HFFc6 (cell line): ENCODE measurements around the gene HOXA5. TPM values are rescaled to one million over a fixed set of nuclear protein-coding genes. Genes with fewer than 3 reads are reported as not detected.

Source experiments
- DNase-seq: peaks from one replicate; pipeline ENCODE4 v3.0.0-alpha.2; 2018
- H3K27ac Mint-ChIP-seq: 2 replicates; pipeline ENCODE4 v1.8.0; 2020; ENCODE audit warnings: mild to moderate bottlenecking, mixed read lengths
- H3K27me3 Mint-ChIP-seq: 2 replicates; pipeline ENCODE4 v1.8.0; 2021; ENCODE audit warnings: mild to moderate bottlenecking, moderate library complexity, mixed read lengths; ENCODE audit not compliant: insufficient read depth
- H3K36me3 Mint-ChIP-seq: 2 replicates; pipeline ENCODE4 v1.8.0; 2021; ENCODE audit warnings: low read depth, mixed read lengths
- H3K4me1 Mint-ChIP-seq: 2 replicates; pipeline ENCODE4 v1.8.0; 2020; ENCODE audit warnings: low read depth, mixed read lengths
- H3K4me3 Mint-ChIP-seq: 2 replicates; pipeline ENCODE4 v1.8.0; 2020; ENCODE audit warnings: mild to moderate bottlenecking, moderate library complexity, mixed read lengths
- H3K9me3 Mint-ChIP-seq: 2 replicates; pipeline ENCODE4 v1.8.0; 2020; ENCODE audit warnings: mild to moderate bottlenecking, mixed read lengths
- total RNA-seq, 6 experiments: library from RNA; stranded (reverse); fragmentation: NEBNext Ultra II Directional; extraction: Animal tissue kit (Norgen Biotek cat#: 25700); gene quantifications; 2 replicates in 1 of 6; 3 replicates in 5 of 6; pipeline ENCODE4 v1.2.3, GENCODE V29; 2021
- TF ChIP-seq, protein P1 (sequence below): fragments of 200-600 bp; sonication (generic); IDR thresholded peaks from 2 replicates; pipeline ENCODE4 v1.5.0; 2021; ENCODE audit warnings: antibody characterized with exemption, mild to moderate bottlenecking

HOXA5 gene
- total RNA-seq, 6 experiments from 2014 or later, result 2.0 to 3.8 (median 2.8) TPM

- peaks cover 34% of the 10 kb centered on the region for H3K4me1 Mint-ChIP-seq
- H3K9me3 Mint-ChIP-seq, result no peaks in the 10 kb centered on the region
- DNase-seq, result peak; percentile 82
- H3K4me3 Mint-ChIP-seq, result peak within 1 kb of the TSS; percentile 91
- peaks cover 5% of the 10 kb centered on the region for H3K36me3 Mint-ChIP-seq
- peak within 1 kb of the TSS; percentile 91 for H3K27ac Mint-ChIP-seq
- TF ChIP-seq, protein P1, sequence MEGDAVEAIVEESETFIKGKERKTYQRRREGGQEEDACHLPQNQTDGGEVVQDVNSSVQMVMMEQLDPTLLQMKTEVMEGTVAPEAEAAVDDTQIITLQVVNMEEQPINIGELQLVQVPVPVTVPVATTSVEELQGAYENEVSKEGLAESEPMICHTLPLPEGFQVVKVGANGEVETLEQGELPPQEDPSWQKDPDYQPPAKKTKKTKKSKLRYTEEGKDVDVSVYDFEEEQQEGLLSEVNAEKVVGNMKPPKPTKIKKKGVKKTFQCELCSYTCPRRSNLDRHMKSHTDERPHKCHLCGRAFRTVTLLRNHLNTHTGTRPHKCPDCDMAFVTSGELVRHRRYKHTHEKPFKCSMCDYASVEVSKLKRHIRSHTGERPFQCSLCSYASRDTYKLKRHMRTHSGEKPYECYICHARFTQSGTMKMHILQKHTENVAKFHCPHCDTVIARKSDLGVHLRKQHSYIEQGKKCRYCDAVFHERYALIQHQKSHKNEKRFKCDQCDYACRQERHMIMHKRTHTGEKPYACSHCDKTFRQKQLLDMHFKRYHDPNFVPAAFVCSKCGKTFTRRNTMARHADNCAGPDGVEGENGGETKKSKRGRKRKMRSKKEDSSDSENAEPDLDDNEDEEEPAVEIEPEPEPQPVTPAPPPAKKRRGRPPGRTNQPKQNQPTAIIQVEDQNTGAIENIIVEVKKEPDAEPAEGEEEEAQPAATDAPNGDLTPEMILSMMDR, result no peak
- H3K27me3 Mint-ChIP-seq, result peaks cover 11% of the 10 kb centered on the region
These were observed 13.0 kb upstream of the HOXA5 start, which contains the start of gene HOXA7 for GRCh38 chr7:27156508-27156898. Gene HOXA7, minus strand, starts transcription at chr7:27156675. Its CDS starts 130 bp downstream, at chr7:27156545.

- peaks cover 39% of the 10 kb centered on the region for H3K4me1 Mint-ChIP-seq
- peaks cover 5% of the 10 kb centered on the region for H3K36me3 Mint-ChIP-seq
- DNase-seq, result no peak
- TF ChIP-seq, protein P1, result no peak
- peaks cover 11% of the 10 kb centered on the region for H3K27me3 Mint-ChIP-seq
- H3K4me3 Mint-ChIP-seq, result peak overlapping the region; percentile 91
- no peaks in the 10 kb centered on the region for H3K9me3 Mint-ChIP-seq
- H3K27ac Mint-ChIP-seq, result peak overlapping the region; percentile 91
These were observed 12.5 kb upstream of the HOXA5 start for GRCh38 chr7:27155816-27156507.

DNA sequence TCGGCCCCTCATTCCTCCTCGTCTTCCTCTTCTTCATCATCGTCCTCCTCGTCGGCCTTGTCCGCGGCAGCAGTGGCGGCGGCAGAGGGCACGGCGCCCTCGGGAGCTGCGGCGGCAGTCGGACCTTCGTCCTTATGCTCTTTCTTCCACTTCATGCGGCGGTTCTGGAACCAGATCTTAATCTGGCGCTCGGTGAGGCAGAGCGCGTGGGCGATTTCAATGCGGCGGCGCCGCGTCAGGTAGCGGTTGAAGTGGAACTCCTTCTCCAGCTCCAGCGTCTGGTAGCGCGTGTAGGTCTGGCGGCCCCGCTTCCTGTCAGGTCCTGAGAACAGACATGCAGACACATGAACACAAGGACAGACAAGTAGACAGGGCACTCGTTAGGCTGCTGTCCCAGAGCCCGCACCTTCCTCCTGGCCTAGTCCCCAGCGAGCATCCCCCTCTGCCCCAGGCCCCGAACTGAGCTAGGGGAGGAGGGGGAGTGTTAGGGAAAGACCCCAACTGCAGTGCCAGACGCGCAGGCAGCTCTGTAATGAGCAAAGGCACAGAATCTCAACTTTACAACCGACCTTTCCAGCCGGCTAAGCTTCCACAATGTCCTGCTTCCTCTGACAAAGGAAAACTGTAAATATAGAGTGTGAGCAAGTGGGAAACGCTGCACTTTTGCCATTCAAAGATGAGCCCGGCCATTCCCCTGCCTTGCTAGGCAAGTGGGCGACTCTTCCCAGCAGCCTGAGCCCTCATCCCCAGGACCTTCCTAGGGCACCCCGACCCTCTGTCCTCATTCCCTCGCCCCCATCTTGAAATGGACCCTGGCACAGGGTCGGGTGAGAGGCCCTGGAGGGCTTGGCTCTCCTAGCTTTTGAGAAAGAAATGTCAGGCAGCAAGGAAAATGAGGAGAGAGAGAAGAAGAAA is 11.7 kb upstream of the HOXA5 start:
- no peaks in the 10 kb centered on the region for H3K9me3 Mint-ChIP-seq
- H3K27ac Mint-ChIP-seq, result peak overlapping the region; percentile 91

DNA sequence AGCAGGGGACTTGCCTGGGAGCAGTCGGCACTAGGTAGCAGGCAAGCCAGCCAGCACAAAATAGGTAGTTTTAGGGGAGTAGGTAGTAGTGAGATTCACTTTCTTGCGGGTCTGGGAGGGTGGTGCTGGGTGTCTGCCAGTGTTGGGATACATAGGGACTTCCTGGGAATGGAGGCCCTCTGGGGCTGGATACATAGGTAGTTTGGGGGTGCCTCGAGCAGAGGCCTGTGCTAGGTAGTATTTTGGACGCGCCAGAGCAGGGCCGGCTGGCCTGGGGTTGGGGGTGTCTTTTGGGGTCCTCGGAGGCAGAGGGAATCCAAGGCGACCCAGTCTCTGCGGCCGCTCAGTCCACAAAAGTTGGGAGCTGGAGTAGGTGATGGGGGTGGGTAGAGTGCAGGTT is 10.9 kb upstream of the HOXA5 start:
- Mint-ChIP-seq H3K27ac (peak overlapping the region; percentile 91; the same call in 1 of the 2 replicates), H3K9me3 (no peaks in the 10 kb centered on the region), H3K4me1 (peaks cover 52% of the 10 kb centered on the region), H3K4me3 (peak overlapping the region; percentile 91), H3K27me3 (peaks cover 11% of the 10 kb centered on the region), H3K36me3 (peaks cover 5% of the 10 kb centered on the region)
- DNase-seq, result no peak
- TF ChIP-seq, protein P1, result no peak

More for the DNA sequence above, 11.7 kb upstream of the HOXA5 start:
- TF ChIP-seq, protein P1, result no peak
- H3K4me3 Mint-ChIP-seq, result peak overlapping the region; percentile 91
- H3K27me3 Mint-ChIP-seq, result peaks cover 11% of the 10 kb centered on the region
- H3K4me1 Mint-ChIP-seq, result peaks cover 44% of the 10 kb centered on the region
- peaks cover 5% of the 10 kb centered on the region for H3K36me3 Mint-ChIP-seq
- DNase-seq, result no peak

- H3K27ac Mint-ChIP-seq, result peak overlapping the region; percentile 91
- peaks cover 5% of the 10 kb centered on the region for H3K36me3 Mint-ChIP-seq
- H3K9me3 Mint-ChIP-seq, result no peaks in the 10 kb centered on the region
- TF ChIP-seq, protein P1, result no peak
- H3K4me1 Mint-ChIP-seq, result peaks cover 59% of the 10 kb centered on the region
- peaks cover 11% of the 10 kb centered on the region for H3K27me3 Mint-ChIP-seq
- H3K4me3 Mint-ChIP-seq, result peak overlapping the region; percentile 91; the same call in 1 of the 2 replicates
- no peak for DNase-seq
These were observed 10.0 kb upstream of the HOXA5 start for GRCh38 chr7:27153526-27153925.
